NCI-H1436 (cell line): ENCODE data around the gene YIPF5.

Experiments
- DNase-seq: peaks from one replicate; lab custom pipeline; 2025; lab: John Stamatoyannopoulos, UW

Gene YIPF5

GRCh38 chr5:144170276-144171024 lies at the start of gene YIPF5, which contains the start of gene KCTD16:
Gene YIPF5 (minus strand): TSS chr5:144170659. CDS start chr5:144169955, 704 bp downstream.
Gene KCTD16 (plus strand): TSS chr5:144170873.
- peak; percentile 98 for DNase-seq

GRCh38 chr5:144219869-144220268 lies 49.4 kb upstream of the YIPF5 start:
- no peak for DNase-seq

GRCh38 chr5:144210655-144211054 lies 40.2 kb upstream of the YIPF5 start:
- no peak for DNase-seq

GRCh38 chr5:144209361-144209760 lies 38.9 kb upstream of the YIPF5 start:
- DNase-seq = peak; percentile 19

- no peak for DNase-seq
These were observed 37.5 kb upstream of the YIPF5 start for GRCh38 chr5:144207875-144208444.

- DNase-seq = no peak
These were observed 35.7 kb upstream of the YIPF5 start for GRCh38 chr5:144206141-144206540.

GRCh38 chr5:144205141-144205551 lies 34.7 kb upstream of the YIPF5 start:
- no peak for DNase-seq

- peak; percentile 51 for DNase-seq
These were observed 33.5 kb upstream of the YIPF5 start for GRCh38 chr5:144203750-144204596.

- no peak for DNase-seq
These were observed 32.3 kb upstream of the YIPF5 start for GRCh38 chr5:144202726-144203125.

GRCh38 chr5:144202072-144202471 lies 31.6 kb upstream of the YIPF5 start:
- DNase-seq = no peak

GRCh38 chr5:144201588-144201987 lies 31.1 kb upstream of the YIPF5 start:
- no peak for DNase-seq

GRCh38 chr5:144198386-144198785 lies 27.9 kb upstream of the YIPF5 start:
- peak; percentile 50 for DNase-seq

GRCh38 chr5:144196612-144197011 lies 26.2 kb upstream of the YIPF5 start:
- peak; percentile 16 for DNase-seq

- no peak for DNase-seq
These were observed 25.0 kb upstream of the YIPF5 start for GRCh38 chr5:144195448-144195847.

- DNase-seq = no peak
These were observed 23.7 kb upstream of the YIPF5 start for GRCh38 chr5:144194144-144194543.

- DNase-seq = no peak
These were observed 22.2 kb upstream of the YIPF5 start for GRCh38 chr5:144192661-144193060.

GRCh38 chr5:144191998-144192397 lies 21.5 kb upstream of the YIPF5 start:
- peak; percentile 59 for DNase-seq

- no peak for DNase-seq
These were observed 21.1 kb upstream of the YIPF5 start for GRCh38 chr5:144191531-144191930.

- no peak for DNase-seq
These were observed 19.5 kb upstream of the YIPF5 start for GRCh38 chr5:144189800-144190429.

GRCh38 chr5:144187699-144188294 lies 17.3 kb upstream of the YIPF5 start:
- no peak for DNase-seq

GRCh38 chr5:144183254-144183889 lies 12.9 kb upstream of the YIPF5 start:
- DNase-seq = peak; percentile 10
